Measurements from ENCODE around the gene MYBPC1. TPM values are rescaled to one million over a fixed set of nuclear protein-coding genes. Genes with fewer than 3 reads are reported as not detected.

MYBPC1 gene
- total RNA-seq, 1 experiment from 2014 or later = not detected

DNA sequence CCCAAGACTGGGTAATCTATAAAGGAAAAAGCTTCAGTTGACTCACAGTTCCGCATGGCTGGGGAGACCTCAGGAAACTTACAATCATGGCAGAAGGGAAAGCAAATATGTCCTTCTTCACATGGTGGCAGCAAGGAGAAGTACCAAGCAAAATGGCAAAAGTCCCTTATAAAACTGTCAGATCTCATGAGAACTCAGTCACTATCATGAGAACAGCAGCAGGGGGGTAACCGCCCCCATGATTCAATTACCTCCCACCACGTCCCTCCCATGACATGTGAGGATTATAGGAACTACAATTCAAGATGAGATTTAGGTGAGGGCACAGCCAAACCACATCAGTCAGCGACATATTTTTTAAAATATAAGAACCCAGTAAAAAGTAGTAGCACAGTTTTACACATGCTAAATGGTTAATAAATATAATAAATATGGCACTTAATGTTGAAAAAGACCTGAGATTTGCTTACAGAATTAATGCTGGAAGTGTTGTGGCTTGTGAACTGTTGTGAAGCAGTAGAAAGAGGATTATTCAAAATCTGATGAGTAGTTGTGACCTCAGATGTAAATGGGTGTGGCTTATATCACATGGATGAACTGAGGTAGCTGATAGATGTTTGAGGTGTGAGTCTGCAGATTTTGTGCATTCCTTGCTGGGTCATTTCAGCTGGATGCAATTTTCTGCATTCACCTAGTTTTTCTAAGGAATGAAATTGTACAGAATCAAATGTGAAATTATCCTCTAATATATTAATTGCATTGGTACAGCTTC, 55.8 kb downstream of the MYBPC1 start:
- Mint-ChIP-seq H3K36me3 (ENCODE audit: insufficient read depth, unreplicated experiment) (no peaks in the 10 kb centered on the region), H3K27me3 (ENCODE audit: insufficient read depth, unreplicated experiment) (no peaks in the 10 kb centered on the region), H3K4me1 (ENCODE audit: low read depth, unreplicated experiment) (peaks cover 13% of the 10 kb centered on the region), H3K4me3 (ENCODE audit: unreplicated experiment) (no peak overlapping the region), H3K9me3 (ENCODE audit: unreplicated experiment) (no peaks in the 10 kb centered on the region), H3K27ac (ENCODE audit: unreplicated experiment) (no peak overlapping the region)
- intact Hi-C loops (cut with micrococcal nuclease; ENCODE audit: unreplicated experiment) = no loop called here
- Histone ChIP-seq H3K27me3 (replicated peaks; ENCODE audit: control insufficient read depth, insufficient read depth, low read length) (no peaks in the 10 kb centered on the region), H3K36me3 (ENCODE audit: control insufficient read depth, insufficient read depth, low read length) (no peaks in the 10 kb centered on the region), H3K9me3 (no peaks in the 10 kb centered on the region), H3K4me3 (ENCODE audit: low read depth, low read length) (no peak overlapping the region), H3K4me1 (no peaks in the 10 kb centered on the region)
- ChIA-PET CTCF (no interaction called here), POLR2A (no interaction called here)
- no TSS peak for BruUV-seq (replicated peaks)
- no peak for TF ChIP-seq CTCF (IDR thresholded peaks at IDR 0.05; ENCODE audit: insufficient read depth in 1 of 2, low read depth in 1 of 2, low read length in 1 of 2, severe bottlenecking in 1 of 2, unreplicated experiment in 1 of 2)
- no peak for DNase-seq

- TF ChIP-seq CTCF (IDR thresholded peaks at IDR 0.05; ENCODE audit: insufficient read depth in 1 of 2, low read depth in 1 of 2, low read length in 1 of 2, severe bottlenecking in 1 of 2, unreplicated experiment in 1 of 2) = no peak
- peaks cover 13% of the 10 kb centered on the region for H3K4me1 Mint-ChIP-seq (ENCODE audit: low read depth, unreplicated experiment)
- Histone ChIP-seq H3K9me3 (no peaks in the 10 kb centered on the region), H3K27me3 (replicated peaks; ENCODE audit: control insufficient read depth, insufficient read depth, low read length) (no peaks in the 10 kb centered on the region), H3K4me3 (ENCODE audit: low read depth, low read length) (no peak overlapping the region), H3K4me1 (no peaks in the 10 kb centered on the region), H3K36me3 (ENCODE audit: control insufficient read depth, insufficient read depth, low read length) (no peaks in the 10 kb centered on the region)
- intact Hi-C loops (cut with micrococcal nuclease; ENCODE audit: unreplicated experiment) = no loop called here
- no peaks in the 10 kb centered on the region for H3K36me3 Mint-ChIP-seq (ENCODE audit: insufficient read depth, unreplicated experiment)
- no peak for DNase-seq
- no peaks in the 10 kb centered on the region for H3K27me3 Mint-ChIP-seq (ENCODE audit: insufficient read depth, unreplicated experiment)
- no peaks in the 10 kb centered on the region for H3K9me3 Mint-ChIP-seq (ENCODE audit: unreplicated experiment)
- POLR2A ChIA-PET = no interaction called here
- H3K4me3 Mint-ChIP-seq (ENCODE audit: unreplicated experiment) = no peak overlapping the region
- BruUV-seq (replicated peaks) = no TSS peak
- H3K27ac Mint-ChIP-seq (ENCODE audit: unreplicated experiment) = no peak overlapping the region
- CTCF ChIA-PET = no interaction called here
Measured at GRCh38 chr12:101653030-101653429, 58.3 kb downstream of the MYBPC1 start.

GRCh38 chr12:101653503-101653902, 58.7 kb downstream of the MYBPC1 start:
- Mint-ChIP-seq H3K4me1 (ENCODE audit: low read depth, unreplicated experiment) (peaks cover 13% of the 10 kb centered on the region), H3K27ac (ENCODE audit: unreplicated experiment) (no peak overlapping the region), H3K36me3 (ENCODE audit: insufficient read depth, unreplicated experiment) (no peaks in the 10 kb centered on the region), H3K4me3 (ENCODE audit: unreplicated experiment) (no peak overlapping the region), H3K9me3 (ENCODE audit: unreplicated experiment) (no peaks in the 10 kb centered on the region), H3K27me3 (ENCODE audit: insufficient read depth, unreplicated experiment) (no peaks in the 10 kb centered on the region)
- no peaks in the 10 kb centered on the region for H3K9me3 ChIP-seq
- TF ChIP-seq CTCF (IDR thresholded peaks at IDR 0.05; ENCODE audit: insufficient read depth in 1 of 2, low read depth in 1 of 2, low read length in 1 of 2, severe bottlenecking in 1 of 2, unreplicated experiment in 1 of 2) = no peak
- CTCF ChIA-PET = no interaction called here
- no peak for DNase-seq
- intact Hi-C loops (cut with micrococcal nuclease; ENCODE audit: unreplicated experiment) = no loop called here
- no peaks in the 10 kb centered on the region for H3K36me3 ChIP-seq (ENCODE audit: control insufficient read depth, insufficient read depth, low read length)
- no TSS peak for BruUV-seq (replicated peaks)
- POLR2A ChIA-PET = no interaction called here
- no peaks in the 10 kb centered on the region for H3K4me1 ChIP-seq
- H3K4me3 ChIP-seq (ENCODE audit: low read depth, low read length) = no peak overlapping the region
- H3K27me3 ChIP-seq (replicated peaks; ENCODE audit: control insufficient read depth, insufficient read depth, low read length) = no peaks in the 10 kb centered on the region

All from Caco-2 (cell line).